Chondrocyte (in vitro differentiated cells): ENCODE results near the gene TTLL5. TPM values are rescaled to one million over a fixed set of nuclear protein-coding genes. Genes with fewer than 3 reads are reported as not detected.
A peak's percentile ranks its signal among the peaks of the same experiment; 100 is the strongest.

Experiments used
- DNase-seq: peaks from one replicate; pipeline ENCODE4 v3.0.0; 2021; ENCODE audit warnings: mixed read lengths, low spot score
- H3K27ac Mint-ChIP-seq: one replicate; pipeline ENCODE4 v1.8.0; 2021; ENCODE audit warnings: mild to moderate bottlenecking, moderate library complexity, mixed read lengths; ENCODE audit not compliant: unreplicated experiment
- H3K27me3 Mint-ChIP-seq: 2 replicates; pipeline ENCODE4 v1.8.0; 2021; ENCODE audit warnings: low read depth, mixed read lengths
- H3K36me3 Mint-ChIP-seq: 2 replicates; pipeline ENCODE4 v1.8.0; 2021; ENCODE audit warnings: low read depth, mixed read lengths
- H3K4me1 Mint-ChIP-seq: 2 replicates; pipeline ENCODE4 v1.8.0; 2021; ENCODE audit warnings: low read depth, mild to moderate bottlenecking, mixed read lengths
- H3K4me3 Mint-ChIP-seq: one replicate; pipeline ENCODE4 v1.8.0; 2021; ENCODE audit warnings: mild to moderate bottlenecking, moderate library complexity, mixed read lengths; ENCODE audit not compliant: unreplicated experiment
- H3K9me3 Mint-ChIP-seq: 2 replicates; pipeline ENCODE4 v1.8.0; 2021; ENCODE audit warnings: low read depth, mixed read lengths
- CTCF ChIP-seq: fragments of 200-600 bp; sonication (generic); IDR thresholded peaks from 2 replicates; pipeline ENCODE4 v1.5.0; 2021; ENCODE audit warnings: antibody characterized with exemption, mild to moderate bottlenecking, moderate library complexity
- total RNA-seq: library from RNA; stranded (reverse); gene quantifications from 3 replicates; pipeline ENCODE4 v1.2.1, GENCODE V29; 2021

The TTLL5 gene
- total RNA-seq, 1 donor from 2014 or later, result 22.1 TPM

GRCh38 chr14:75941030-75941429 is 280.0 kb downstream of the TTLL5 start:
- H3K4me1 Mint-ChIP-seq, result peaks cover 16% of the 10 kb centered on the region
- no peaks in the 10 kb centered on the region for H3K36me3 Mint-ChIP-seq
- no peak for TF ChIP-seq CTCF
- H3K27me3 Mint-ChIP-seq, result no peaks in the 10 kb centered on the region
- no peaks in the 10 kb centered on the region for H3K9me3 Mint-ChIP-seq
- H3K27ac Mint-ChIP-seq, result peak overlapping the region; percentile 53
- H3K4me3 Mint-ChIP-seq, result no peak overlapping the region
- no peak for DNase-seq

- no peak for TF ChIP-seq CTCF
- no peak overlapping the region for H3K27ac Mint-ChIP-seq
- H3K9me3 Mint-ChIP-seq, result no peaks in the 10 kb centered on the region
- no peak for DNase-seq
- H3K36me3 Mint-ChIP-seq, result no peaks in the 10 kb centered on the region
- no peak overlapping the region for H3K4me3 Mint-ChIP-seq
- H3K27me3 Mint-ChIP-seq, result no peaks in the 10 kb centered on the region
- H3K4me1 Mint-ChIP-seq, result peaks cover 20% of the 10 kb centered on the region
These were observed 283.7 kb downstream of the TTLL5 start for GRCh38 chr14:75944607-75945241.

DNA sequence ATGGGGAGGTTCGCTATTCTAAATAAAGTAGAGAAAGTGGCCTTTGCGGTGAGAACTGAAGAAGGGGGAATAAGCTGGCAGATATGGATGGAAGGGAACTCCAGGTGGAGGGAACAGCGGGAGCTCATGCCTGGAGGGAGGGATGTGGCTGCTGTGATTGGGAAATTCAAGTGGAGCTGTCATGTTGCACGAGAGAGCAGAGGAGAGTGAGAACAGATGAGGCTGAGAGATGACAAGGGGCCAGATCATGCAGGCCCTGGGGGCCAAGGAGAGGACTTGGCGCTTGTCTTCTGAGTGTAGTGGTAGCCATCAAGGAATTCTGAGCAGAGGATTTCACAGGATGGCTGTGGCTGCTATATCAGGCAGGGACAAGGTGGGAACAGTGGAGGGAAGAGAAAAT is 285.7 kb downstream of the TTLL5 start:
- no peaks in the 10 kb centered on the region for H3K36me3 Mint-ChIP-seq
- H3K27me3 Mint-ChIP-seq, result no peaks in the 10 kb centered on the region
- DNase-seq, result no peak
- no peak overlapping the region for H3K27ac Mint-ChIP-seq
- H3K9me3 Mint-ChIP-seq, result no peaks in the 10 kb centered on the region
- no peak for TF ChIP-seq CTCF
- H3K4me3 Mint-ChIP-seq, result no peak overlapping the region
- H3K4me1 Mint-ChIP-seq, result peaks cover 13% of the 10 kb centered on the region

DNA sequence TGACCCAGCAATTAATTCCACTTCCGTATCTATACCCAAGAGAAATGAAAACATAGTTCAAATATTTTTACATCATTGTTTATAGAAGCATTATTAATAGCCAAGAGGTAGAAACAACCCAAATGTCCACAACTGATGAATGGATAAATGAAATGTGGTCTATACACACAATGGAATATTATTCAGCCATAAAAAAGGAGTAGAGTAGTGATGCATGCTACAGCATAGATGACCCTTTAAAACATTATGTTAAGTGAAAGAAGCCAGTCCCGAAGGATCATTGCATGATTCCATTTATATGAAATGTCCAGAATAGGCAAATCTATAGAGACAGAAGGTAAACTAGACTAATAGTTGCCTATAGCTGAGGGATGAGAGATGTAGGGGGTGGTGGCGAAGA is 291.4 kb downstream of the TTLL5 start:
- DNase-seq, result no peak
- no peak for TF ChIP-seq CTCF
- H3K36me3 Mint-ChIP-seq, result peaks cover 4% of the 10 kb centered on the region
- H3K4me3 Mint-ChIP-seq, result no peak overlapping the region
- H3K9me3 Mint-ChIP-seq, result peaks cover 7% of the 10 kb centered on the region
- H3K4me1 Mint-ChIP-seq, result no peaks in the 10 kb centered on the region
- no peaks in the 10 kb centered on the region for H3K27me3 Mint-ChIP-seq
- no peak overlapping the region for H3K27ac Mint-ChIP-seq

DNA sequence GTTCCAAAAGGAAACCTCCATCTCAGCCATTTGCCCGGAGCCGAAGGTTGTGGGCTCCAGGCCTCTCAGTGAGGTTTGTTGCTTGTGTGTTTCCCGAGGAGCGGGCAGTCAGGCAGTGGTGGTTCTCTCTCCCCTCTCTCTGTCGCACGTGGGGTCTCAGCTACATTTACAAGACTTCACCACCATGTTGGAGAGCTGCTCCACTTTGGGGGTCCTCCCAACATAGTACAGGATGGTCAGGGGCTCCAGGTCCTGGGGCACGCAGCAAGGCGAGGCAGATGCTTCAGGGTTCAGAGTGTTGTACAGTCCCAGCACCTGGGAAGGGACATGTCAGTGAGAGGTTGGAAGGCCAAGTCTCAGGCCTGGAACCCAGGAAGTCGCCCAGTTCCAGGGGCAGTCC is 298.0 kb downstream of the TTLL5 start:
- Mint-ChIP-seq H3K4me3 (no peak overlapping the region), H3K9me3 (no peaks in the 10 kb centered on the region), H3K27me3 (no peaks in the 10 kb centered on the region), H3K27ac (peak overlapping the region; percentile 45), H3K36me3 (peaks cover 47% of the 10 kb centered on the region), H3K4me1 (peaks cover 12% of the 10 kb centered on the region)
- no peak for TF ChIP-seq CTCF
- no peak for DNase-seq
